SH-SY5Y (cell line): ENCODE measurements around the gene ZP4.

Experiments used
- GATA2 ChIP-seq: IDR thresholded peaks from 2 replicates; pipeline ENCODE4 v1.6.1; 2011; ENCODE audit warnings: mild to moderate bottlenecking, low read depth, low read length
- GATA3 ChIP-seq: IDR thresholded peaks from 2 replicates; pipeline ENCODE4 v1.6.1; 2011; ENCODE audit warnings: low read depth, mild to moderate bottlenecking, low read length, moderate library complexity

GRCh38 chr1:237878406-237878805, 12.3 kb downstream of the ZP4 start:
- no peak for TF ChIP-seq GATA3
- TF ChIP-seq GATA2, result no peak
